ENCODE data around the gene ST6GALNAC4. TPM values are rescaled to one million over a fixed set of nuclear protein-coding genes. Genes with fewer than 3 reads are reported as not detected.

The ST6GALNAC4 gene
- total and polyA plus RNA-seq, 2 donors (not counting 1 experiment from before 2014, with no cell fraction given) = 80.5 to 199 TPM

DNA sequence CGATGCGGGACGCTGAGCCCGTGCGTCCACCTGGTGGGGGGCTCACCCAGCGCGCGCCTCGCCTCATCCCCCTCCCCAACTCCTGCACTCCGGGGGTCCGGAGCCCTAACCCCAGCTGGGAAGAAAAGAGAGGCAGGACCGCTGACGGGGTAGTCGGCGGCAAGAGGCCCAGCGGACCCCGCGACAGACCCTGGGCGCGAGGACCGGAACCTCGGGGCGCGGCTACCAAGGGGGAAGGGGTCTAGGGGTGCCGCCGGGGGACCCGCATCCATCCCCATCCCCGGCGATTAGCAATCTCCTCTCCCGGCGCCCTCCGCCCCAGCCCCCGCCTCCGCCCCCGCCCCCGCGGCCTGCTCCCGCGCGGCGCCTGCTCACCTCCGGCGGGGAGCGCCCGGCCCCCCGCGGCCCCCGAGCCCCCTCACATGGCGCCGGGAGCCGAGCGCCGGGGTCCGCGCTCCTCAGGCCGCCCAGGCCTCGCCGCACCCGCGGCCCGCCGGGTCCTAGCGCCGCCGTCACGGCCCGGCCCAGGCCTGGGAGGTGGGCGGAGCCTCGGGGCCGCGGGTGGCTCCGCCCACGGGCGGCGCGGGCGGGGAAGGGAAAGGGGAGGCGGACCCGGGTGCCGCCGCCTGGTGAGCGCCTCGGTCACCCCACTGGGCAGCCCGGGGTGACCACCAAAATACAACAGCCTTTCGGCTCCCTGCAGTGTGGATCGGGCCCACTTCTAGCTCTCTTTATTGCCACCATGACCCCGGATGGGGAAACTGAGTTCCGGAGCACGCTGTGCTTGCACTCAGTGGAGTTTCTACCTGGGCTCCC, 17.5 kb downstream of the ST6GALNAC4 start, which contains the start of gene ST6GALNAC6:
ST6GALNAC6 (minus strand) TSS at position 476 of the 816 bp plus-strand sequence. CDS start 1,622 bp downstream, outside the sequence.
- Mint-ChIP-seq H3K4me3 (peak within 1 kb of the TSS; percentile 90), H3K9me3 (ENCODE audit: insufficient read depth) (no peaks in the 10 kb centered on the region), H3K4me1 (peaks cover 51% of the 10 kb centered on the region), H3K27ac (peak within 1 kb of the TSS; percentile 88), H3K27me3 (no peaks in the 10 kb centered on the region)
- Histone ChIP-seq H3K27me3 (replicated peaks in 1 of 4; ENCODE audit: control extremely low read depth in 1 of 4, control insufficient read depth in 3 of 4, insufficient read depth in 4 of 4, low read length in 3 of 4) (no peaks in the 10 kb centered on the region), H3K79me2 (ENCODE audit: control insufficient read depth, insufficient read depth, low read length) (peaks cover 19% of the 10 kb centered on the region), H3K4me1 (ENCODE audit: control insufficient read depth in 2 of 2, insufficient read depth in 2 of 2, low read length in 2 of 2) (peaks cover 41 to 69% of the 10 kb centered on the region in 2 donors), H3K9me3 (ENCODE audit: control extremely low read depth in 1 of 3, control insufficient read depth in 2 of 3, insufficient read depth in 1 of 3, low read length in 2 of 3) (peaks cover 0 to 27% (median 6%) of the 10 kb centered on the region in 3 donors), H3K4me3 (ENCODE audit: control extremely low read depth in 1 of 5, extremely low read depth in 1 of 5, insufficient read depth in 1 of 5, low read depth in 2 of 5, low read length in 4 of 5) (peak within 1 kb of the TSS; percentile 61 to 83 (median 82)), H2AFZ (ENCODE audit: insufficient read depth, low read depth, low read length, poor library complexity, severe bottlenecking) (peak within 1 kb of the TSS; percentile 77), H3K4me2 (replicated peaks; ENCODE audit: low read depth, low read length, poor library complexity, severe bottlenecking) (peak within 1 kb of the TSS; percentile 97), H4K20me1 (ENCODE audit: control insufficient read depth, insufficient read depth, low read length, poor library complexity, severe bottlenecking) (peaks cover 5% of the 10 kb centered on the region), H3K36me3 (replicated peaks in 1 of 2; ENCODE audit: control extremely low read depth in 1 of 2, control insufficient read depth in 1 of 2, extremely low read depth in 1 of 2, insufficient read depth in 2 of 2, low read length in 1 of 2) (peaks cover 0 to 20% of the 10 kb centered on the region in 2 experiments), H3K9ac (ENCODE audit: low read length) (peak within 1 kb of the TSS; percentile 88), H3K27ac (ENCODE audit: low read length in 2 of 2) (peak within 1 kb of the TSS; percentile 56 to 66)
- peak; percentile 82 for DNase-seq
- intact Hi-C loops (cut with micrococcal nuclease) = loop anchor here (1.0 kb wide), 1 partner anchor 18 kb away; the partner anchor contains the start of gene ST6GALNAC4
- ATAC-seq (ENCODE audit: low read depth) = peak; percentile 81
- ChIA-PET CTCF (interaction anchor here (1.2 to 2.9 kb wide), 6 partner anchors 18 to 309 kb away, joined by 3 to 12 read pairs (median 5); partner anchors contain the start of gene TOR2A), POLR2A (interaction anchor here (0.5 to 12.6 kb wide), 3 partner anchors 11 to 29 kb away, joined by 6 to 228 read pairs (median 7); partner anchors contain the start of gene ST6GALNAC4)
- TF ChIP-seq EZH2 (IDR thresholded peaks at IDR 0.05; ENCODE audit: borderline replicate concordance, insufficient read depth, low read depth, low read length, poor library complexity, severe bottlenecking) = no peak
- TF ChIP-seq, protein P1, sequence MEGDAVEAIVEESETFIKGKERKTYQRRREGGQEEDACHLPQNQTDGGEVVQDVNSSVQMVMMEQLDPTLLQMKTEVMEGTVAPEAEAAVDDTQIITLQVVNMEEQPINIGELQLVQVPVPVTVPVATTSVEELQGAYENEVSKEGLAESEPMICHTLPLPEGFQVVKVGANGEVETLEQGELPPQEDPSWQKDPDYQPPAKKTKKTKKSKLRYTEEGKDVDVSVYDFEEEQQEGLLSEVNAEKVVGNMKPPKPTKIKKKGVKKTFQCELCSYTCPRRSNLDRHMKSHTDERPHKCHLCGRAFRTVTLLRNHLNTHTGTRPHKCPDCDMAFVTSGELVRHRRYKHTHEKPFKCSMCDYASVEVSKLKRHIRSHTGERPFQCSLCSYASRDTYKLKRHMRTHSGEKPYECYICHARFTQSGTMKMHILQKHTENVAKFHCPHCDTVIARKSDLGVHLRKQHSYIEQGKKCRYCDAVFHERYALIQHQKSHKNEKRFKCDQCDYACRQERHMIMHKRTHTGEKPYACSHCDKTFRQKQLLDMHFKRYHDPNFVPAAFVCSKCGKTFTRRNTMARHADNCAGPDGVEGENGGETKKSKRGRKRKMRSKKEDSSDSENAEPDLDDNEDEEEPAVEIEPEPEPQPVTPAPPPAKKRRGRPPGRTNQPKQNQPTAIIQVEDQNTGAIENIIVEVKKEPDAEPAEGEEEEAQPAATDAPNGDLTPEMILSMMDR (IDR thresholded peaks at IDR 0.05) = no peak
- WGBS (ENCODE audit: insufficient coverage) = under 1% methylated on average over 68 of the region's 89 CpGs

Measured in B cell (primary cell).